GM18526 (cell line): Measurements from ENCODE around the gene DDR1.

Experiments used
- POLR2A ChIP-seq: IDR thresholded peaks from 3 replicates; pipeline ENCODE4 v1.6.1; 2011; ENCODE audit not compliant: insufficient read length; ENCODE audit errors: extremely low read depth

Gene DDR1

DNA sequence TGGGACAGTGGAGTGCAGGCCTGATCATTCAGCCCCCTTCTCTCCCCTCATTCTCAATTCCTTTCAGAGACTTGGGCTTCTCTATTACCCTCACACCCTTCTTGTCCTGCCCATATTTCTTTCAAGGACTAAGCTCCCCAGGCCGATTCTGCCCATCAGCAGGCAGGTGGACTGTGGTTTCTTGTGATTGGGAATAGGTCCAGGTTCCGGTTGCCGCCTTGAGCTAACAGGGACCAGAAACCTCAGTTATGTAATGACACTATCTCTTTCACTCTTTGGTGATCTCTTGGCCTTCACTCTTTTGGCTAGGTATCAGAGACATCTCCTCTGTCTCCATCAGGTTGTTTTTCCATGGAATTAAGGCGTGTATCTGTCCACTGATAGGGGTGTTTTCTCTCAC is 62.9 kb downstream of the DDR1 start:
- TF ChIP-seq POLR2A: no peak

GRCh38 chr6:30948811-30949210 is 64.5 kb downstream of the DDR1 start:
- no peak for TF ChIP-seq POLR2A
